ENCODE results near the gene A1CF.
"Not testable (repeated sequence)": the region's sequence is repeated elsewhere in the genome, so short reads cannot be mapped to it uniquely, and the experiment has no call there.

The A1CF gene, protein sequence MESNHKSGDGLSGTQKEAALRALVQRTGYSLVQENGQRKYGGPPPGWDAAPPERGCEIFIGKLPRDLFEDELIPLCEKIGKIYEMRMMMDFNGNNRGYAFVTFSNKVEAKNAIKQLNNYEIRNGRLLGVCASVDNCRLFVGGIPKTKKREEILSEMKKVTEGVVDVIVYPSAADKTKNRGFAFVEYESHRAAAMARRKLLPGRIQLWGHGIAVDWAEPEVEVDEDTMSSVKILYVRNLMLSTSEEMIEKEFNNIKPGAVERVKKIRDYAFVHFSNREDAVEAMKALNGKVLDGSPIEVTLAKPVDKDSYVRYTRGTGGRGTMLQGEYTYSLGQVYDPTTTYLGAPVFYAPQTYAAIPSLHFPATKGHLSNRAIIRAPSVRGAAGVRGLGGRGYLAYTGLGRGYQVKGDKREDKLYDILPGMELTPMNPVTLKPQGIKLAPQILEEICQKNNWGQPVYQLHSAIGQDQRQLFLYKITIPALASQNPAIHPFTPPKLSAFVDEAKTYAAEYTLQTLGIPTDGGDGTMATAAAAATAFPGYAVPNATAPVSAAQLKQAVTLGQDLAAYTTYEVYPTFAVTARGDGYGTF

DNA sequence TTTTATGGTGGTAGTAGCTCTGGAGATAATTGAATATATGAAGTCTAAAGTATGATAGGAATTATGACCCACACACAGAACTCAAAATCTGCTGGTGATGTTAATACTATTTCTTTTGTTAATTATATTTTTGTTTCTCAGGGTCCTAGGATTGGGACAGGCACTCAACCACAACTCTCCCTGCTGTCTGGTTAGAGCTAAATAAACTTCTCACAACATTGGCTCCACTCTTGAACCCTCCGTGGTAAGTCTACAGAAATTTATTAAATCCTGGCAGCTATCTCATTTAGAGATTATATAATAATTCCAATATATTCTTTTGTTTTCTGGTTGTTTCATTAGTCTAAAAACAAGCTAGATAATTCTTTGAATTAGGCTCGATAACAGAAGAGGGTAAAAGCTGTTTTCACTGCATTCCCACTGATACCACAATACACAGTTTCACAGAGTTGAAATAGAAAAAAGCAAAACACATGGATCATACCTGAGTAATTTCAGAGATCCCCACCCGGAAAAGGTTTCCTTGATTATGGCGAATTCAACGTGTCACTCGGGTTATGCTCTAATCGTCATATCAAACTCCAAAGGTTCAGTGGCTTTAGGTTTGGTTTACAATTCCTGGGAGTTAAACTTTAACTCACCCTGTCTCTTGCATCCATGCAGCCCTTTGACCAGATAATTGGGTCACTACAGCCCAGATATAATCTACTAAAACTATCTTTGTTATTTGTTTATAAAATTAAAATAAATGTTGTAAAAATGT lies at the start of gene A1CF:
Gene A1CF, minus strand, starts transcription at position 531 of the 763 bp plus-strand sequence. CDS start 25,687 bp downstream, outside the sequence.
- DNase-seq: no peak

DNA sequence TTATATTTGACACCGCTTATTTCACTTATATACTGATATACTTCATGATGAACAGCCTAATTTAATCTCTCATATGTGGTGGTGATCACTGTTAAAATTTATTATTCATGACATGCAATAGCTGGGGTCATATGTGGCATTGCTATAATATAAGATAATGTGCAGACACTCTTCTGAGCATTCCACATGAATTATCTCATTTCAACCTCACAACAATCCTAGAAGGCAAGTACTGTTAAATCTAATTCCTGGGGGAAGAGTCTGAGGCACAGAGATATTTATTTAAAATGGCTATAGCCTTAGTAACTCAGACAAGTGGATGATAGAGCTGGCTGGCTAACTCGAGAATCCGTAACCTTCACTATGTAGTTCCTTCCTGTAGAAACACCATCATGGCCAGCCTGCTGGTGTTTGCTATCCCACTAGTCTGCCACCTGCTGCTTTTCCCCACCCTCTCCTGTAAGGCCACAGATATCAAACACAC lies 46.6 kb upstream of the A1CF start:
- DNase-seq: no peak

DNA sequence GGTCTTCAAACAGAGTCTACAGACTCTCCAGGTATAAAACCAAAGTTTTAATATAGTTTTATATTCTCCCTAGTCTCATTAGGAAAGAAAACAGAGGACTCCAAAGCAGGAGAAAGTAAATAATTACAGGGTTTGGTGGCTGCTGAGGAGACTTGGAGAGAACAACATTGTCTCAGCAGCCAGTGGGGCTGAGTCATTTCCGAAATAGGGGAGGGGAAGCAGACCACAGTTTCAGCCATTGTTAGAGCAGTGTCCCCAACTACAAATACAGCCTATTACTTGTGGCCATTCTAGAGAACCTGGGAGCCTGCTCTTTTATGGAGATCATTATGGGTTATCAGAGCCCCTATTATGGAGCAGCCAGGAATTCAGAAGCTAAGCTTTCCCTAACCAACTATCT lies 44.2 kb upstream of the A1CF start:
- no peak for DNase-seq

DNA sequence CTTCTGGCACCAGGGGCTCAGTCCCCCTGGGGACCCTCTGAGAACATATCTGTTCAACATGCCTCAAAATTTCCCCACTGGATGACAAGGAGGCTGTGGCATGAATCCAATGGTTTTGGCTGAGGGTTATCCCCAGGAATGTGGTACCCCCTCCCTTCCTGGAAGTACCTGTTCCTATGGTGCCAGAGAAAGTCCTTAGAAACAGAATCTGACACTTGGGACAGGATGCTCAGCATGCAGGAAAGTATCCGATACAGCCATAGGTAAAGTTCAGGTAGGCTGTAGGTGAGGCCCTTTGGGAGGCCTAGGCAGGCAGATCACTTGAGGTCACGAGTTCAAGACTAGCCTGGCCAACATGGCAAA lies 42.7 kb upstream of the A1CF start:
- no peak for DNase-seq

DNA sequence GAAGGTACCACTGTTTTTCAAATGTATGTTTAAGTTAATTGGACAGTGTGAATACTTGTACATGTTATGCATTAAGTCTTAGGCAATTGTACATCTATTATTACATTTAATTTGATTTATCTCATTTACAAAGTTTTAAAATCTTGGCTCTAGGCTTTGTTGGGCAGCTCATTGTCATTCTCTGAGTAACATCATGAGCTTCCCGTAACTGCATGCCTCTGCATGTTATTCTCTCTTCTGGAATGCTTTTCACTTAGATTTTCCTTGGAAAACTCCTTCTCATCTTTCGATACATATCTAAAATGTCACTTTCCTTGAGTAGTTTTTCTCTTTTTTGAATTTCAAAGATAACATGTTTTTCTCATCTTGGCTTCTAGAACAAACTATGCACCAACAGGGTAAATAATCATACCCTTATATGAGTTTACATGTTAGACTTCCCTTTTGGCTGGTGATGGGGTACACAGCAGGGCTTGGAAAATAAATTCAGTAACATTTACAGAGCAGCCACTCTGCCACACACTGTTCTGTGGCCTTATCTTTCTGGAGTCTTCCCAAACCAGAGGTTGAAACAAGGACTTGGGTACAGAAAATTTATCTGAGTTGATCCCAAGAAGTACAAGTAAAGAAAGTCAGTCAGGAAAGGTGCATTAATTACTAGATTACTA lies 42.2 kb upstream of the A1CF start:
- DNase-seq: no peak

DNA sequence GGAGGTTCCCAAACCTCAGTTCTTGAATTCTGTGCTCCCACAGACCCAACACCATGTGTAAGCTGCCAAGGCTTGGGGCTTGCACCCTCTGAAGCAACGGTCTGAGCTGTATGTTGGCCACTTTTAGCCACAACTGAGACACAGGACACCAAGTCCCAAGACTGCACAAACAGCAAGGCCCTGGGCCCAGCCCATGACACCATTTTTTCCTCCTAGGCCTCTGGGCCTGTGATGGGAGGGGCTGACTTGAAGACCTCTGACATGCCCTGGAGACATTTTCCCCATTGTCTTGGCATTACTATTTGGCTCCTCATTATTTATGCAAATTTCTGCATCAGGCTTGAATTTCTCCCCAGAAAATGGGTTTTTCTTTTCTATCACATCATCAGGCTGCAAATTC lies 38.0 kb upstream of the A1CF start:
- not testable (repeated sequence) for DNase-seq

DNA sequence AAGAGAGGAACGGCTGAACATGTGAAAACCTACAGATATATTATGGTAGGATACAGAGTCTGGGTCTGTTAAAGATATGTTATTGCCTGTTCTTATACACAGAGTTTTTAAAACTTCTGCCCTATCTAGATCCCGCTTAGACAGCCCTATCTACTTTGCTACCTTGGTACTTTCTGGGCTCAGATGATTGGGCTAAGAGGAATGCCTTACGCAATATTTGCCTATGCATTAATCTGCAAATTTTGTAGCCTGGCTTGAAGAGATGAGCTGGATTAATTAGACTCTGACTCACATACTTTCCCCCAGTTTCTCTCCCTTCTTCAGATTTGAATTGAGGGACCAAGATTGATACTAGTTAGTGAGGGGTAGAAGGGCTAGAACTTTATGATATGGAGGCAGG lies 33.6 kb upstream of the A1CF start:
- no peak for DNase-seq

DNA sequence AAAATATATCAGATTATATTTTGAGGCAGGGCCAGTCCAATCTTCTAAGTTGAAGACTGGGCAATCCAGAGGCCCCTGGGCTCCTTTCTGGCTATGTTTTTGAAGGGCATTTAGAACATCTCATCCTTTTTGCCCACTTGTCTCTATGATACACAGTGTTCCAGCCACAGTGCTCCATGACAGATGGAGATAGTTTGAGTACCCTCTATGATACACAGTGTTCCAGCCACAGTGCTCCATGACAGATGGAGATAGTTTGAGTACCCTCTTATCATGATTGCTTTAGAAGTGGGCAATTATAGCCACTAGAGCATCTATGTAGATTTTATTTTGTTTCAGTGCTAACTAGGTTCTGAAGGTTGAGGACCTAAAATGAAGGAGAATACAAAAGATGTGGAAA lies 33.1 kb upstream of the A1CF start:
- DNase-seq: no peak

DNA sequence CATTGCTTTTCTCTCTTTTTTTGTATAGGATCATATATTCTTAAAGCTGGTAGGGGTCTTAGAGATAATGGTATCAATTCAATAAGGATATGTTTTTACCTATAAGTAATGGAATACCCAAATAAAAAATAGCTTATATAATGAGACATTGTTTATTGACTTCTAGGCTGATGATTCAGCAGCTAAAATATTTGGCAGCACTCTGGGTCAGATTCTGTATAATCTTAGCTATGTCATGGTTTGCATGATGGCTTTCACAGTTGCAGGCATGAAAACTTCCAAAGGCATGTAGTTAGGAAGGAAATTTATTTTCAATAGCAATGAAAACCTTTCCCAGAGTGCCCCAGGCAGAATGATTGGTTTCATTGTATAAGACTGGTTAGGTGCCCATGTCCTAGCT lies 32.1 kb upstream of the A1CF start:
- DNase-seq: no peak

DNA sequence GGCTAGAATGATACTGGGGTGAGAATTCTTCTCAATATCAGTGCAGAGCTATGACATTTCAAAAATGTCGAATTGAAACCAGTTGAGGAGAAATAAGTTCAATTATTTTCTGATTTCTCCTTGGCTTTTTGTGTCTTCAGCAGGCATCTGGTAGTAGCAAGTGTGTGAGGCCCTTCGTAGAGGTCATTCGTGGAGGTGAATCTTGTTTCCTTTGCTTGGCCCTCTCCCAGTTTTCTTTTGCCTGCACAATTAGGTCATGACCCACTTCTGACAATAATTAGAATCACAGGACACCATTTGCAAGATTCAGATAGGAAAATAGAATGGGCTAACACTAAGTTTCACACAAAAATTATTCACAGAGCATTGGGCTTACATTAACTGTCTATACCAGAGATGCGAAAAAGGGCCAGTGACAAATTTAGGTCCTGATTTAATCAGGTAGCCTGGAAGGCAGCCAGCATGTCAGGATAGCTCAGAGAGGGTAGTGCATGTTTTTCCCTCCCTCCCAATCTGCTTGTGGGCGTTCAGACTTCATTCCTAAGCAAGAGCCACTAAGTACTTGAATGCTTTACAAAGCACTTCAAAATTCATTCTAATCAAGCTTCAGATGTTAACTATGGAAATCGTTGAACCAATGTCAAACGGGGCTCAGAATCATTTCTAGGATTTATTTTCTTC lies 24.0 kb upstream of the A1CF start:
- DNase-seq: no peak

DNA sequence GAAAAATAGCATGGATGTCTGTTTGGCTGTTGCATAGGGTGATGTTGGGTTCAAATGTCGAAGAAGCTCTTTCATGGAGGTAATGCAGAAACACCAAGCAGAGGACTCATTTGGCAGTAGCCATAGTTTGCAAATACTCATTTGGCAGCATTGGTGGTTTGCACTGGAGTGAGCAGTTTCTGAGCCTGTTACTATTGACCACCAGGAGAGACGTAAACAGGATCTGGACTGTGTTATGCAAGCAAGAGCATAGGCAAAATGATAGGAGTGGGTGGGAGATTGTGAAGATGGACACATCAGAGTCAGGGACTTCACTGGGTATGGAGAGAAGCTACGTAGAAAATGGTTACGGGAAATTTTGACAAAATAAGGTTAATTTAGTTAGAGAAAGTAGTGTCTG lies 22.9 kb upstream of the A1CF start:
- no peak for DNase-seq

DNA sequence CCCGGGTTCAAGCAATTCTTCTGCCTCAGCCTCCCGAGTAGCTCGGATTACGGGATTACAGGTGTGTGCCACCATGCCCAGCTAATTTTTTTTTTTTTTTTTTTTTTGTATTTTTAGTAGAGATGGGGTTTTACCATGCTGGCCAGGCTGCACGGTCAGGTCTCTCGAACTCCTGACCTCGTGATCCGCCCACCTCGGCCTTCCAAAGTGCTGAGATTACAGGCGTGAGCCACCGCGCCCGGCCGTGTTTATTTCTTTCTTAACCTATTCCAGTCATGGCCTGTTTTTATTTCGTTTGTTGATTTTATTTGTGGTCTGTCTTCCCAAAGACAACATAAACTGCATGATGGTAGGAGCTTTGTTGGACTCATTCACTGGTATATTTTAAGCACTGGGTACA lies 20.4 kb upstream of the A1CF start:
- not testable (repeated sequence) for DNase-seq

DNA sequence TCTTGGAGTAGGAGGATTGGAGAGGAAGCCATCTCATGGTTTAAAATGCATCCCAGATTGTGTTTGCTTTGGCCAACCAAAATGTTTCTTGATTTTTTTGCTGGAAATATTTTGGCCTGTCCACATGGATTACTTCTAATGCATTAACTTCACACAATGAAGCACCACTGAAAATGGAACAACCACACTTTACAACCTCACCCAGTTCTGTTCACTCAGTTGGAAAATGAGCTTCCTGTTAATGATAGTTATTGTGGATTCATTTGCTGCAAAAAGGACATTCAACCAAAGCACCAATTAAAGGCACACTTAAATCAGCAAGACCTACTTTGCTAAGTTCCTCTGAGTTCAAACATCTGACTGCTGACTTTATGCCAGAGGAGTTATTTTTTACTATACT lies 11.3 kb upstream of the A1CF start:
- DNase-seq: no peak

DNA sequence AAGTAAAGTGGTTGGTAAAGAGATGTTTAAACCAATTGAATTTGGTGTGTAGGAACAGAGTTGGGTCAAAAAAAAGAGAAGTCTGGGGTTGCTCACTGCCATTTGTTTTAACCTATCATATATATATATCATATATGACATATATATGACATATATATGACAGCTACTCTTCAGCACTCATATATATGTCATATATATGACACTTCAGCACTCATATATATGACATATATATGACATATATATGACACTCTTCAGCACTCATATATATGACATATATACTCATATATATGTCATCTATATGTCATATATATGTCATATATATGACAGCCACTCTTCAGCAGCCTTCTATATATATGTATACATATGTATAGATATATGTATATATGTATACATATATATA lies 8.9 kb upstream of the A1CF start:
- DNase-seq: no peak

DNA sequence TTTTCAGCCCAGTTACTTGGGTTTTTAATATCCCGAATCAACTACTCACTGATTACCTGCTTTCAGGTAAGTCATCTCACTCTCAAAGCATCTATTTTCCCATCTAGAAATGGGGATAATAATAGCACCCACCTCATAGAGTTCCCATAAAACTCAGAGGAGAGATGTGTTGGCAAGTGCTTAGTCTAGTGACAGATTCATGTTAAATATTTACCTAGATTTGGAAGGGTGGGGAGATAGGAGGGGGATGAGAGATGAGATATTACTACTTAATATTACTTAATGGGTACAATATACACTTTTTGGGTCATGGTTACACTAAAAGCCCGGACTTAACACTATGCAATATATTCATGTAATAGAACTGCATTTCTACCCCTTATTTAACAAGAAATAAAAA lies 7.0 kb upstream of the A1CF start:
- no peak for DNase-seq

DNA sequence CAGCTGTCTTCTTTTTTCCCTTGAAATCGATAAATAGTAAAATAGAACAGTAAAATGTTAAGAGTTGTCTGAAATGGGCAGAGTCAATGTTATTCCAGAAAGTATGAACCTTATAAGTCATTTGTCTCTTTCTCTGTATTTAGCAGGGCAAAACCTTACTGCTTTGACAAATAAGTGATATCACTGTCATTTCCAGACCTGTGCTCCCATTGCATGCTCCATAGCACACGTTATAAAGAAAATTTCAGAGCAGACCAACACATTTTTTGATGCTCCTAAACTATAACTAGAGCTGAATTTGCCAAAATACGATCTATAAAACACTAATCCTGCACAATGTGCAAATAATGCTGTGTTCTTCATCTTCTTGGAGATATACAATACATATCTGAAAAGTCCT lies 1.1 kb downstream of the A1CF start:
- no peak for DNase-seq

DNA sequence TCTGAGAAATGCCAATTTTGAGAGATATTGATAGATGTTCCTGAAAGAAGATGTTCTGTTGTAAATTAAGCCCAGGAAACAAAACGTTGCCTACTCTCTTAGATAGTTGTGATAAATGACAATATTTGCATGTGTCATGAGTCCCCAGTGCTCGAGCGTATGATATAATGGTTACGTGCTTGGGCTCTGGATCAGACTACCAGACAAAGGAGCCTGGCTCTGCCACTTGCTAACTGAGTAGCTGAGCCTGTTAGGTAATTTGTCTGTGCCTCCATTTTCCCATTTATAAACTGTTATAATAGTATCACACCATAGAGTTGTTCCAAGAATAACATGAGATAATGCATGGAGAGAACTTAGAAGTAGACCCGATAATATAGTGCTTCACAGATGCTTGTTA lies 1.8 kb downstream of the A1CF start:
- DNase-seq: no peak

DNA sequence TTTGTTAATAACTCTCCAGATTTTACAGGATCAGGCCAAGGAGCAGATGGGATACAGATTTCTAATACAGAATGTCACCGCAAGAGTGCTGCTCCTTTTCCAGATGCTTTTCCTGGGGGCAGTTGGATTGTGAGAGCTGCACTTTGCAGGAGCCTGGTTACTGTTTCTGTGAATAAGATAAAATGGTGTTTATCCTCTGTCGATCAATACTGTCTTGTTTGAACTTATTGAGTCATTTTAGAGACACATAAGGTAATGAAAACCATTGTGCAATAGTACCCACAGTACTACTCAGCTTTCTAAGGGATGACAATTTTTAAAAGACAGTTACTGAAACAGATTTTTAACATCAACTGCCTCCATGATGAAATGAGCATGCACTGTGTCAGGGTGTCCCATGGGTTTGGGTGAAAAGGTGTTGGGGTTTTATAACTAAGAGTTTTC lies 2.9 kb downstream of the A1CF start:
- DNase-seq: no peak

DNA sequence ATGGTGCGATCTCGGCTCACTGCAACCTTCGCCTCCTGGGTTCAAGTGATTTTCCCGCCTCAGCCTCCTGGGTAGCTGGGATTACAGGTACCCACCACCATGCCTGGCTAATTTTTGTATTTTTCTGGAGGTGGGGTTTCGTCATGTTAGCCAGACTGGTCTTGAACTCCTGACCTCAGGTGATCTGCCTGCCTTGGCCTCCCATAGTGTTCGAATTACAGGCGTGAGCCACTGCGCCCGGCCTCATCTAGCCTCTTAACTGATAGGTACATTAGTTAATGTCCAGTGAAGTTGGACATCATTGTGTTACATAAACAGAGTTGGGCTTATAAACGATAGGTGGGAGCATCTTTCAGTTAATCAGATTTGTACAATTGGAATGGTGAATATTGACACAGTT lies 4.4 kb downstream of the A1CF start:
- not testable (repeated sequence) for DNase-seq

DNA sequence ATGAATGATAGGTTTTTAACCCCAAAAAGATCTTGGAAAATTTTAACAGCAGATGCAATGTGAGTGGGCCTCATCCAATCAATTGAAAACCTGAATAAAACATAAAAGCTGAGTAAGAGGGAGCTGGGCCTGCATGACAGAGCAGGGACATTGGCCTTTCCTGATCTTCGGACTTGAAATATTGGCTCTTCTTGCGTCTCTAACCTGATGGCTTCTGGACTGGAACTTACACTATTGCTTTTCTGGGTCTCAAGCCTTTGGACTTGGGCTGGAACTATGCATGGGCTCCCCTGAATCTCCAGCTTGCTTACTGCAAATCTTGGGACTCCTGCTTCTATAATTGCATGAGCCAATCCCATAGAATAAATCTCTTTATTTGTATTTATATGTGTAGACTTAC lies 9.0 kb downstream of the A1CF start:
- no peak for DNase-seq

DNA sequence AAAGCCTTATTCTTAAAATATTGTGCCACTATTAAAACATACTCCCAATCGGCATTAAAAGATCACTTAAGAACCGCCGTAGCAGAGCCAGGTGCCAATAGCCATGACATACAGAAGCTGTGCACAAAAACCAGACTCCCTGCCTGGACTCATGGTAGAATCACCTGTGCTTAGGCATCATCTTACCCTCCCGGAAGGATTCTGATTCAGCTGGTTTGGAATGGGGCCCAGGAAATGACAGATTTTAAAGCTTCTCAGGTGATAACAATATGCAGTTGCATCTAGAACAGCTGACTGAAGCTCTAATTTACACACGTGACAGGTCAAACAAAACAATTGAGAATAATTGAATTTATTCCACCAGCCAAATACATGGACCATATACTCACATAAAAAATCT lies 10.7 kb downstream of the A1CF start:
- DNase-seq: peak; percentile 23

DNA sequence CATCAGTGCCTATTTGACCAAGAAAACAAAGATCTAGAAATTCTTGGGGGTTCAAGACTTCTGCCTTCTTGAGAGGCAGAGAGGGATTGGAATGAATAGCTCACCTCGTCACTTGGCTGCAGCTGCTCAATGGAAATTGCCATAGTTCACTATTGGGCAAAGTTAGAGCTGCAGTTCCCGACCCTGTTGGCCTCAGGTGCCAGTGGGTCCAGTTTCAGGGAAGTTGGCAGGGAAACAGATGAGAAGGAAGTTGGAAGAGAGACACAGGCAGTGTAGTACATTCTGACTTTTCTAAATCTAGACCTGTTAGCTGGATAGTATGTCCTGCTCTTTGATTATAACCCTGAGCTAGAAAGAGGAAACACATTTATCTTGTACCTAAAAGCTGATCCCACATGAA lies 19.1 kb downstream of the A1CF start:
- no peak for DNase-seq

DNA sequence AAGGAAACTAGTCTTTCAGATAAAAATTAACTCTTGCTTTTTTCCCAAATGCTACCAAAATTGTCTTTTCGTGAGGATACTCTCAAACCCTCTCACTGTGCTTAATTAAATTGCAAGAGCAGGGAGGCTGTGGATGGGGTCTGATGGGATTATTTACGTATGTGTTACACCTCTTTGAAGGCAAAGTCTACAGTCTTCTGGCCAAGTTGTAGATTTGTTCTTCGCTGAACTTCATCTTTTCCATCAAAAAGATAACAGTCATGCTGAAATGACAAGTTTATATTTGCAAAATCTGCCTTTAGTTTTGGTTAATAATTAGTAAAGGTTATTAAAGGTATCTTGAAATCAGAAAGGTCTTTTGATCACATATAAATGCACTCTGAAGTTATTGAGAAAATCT lies 22.7 kb downstream of the A1CF start:
- DNase-seq: no peak

Data from NCI-H2081 treated with DMSO at 0.1 percent for 48 hours (cell line).